GM12878 (cell line): ENCODE results near the gene UNKL. TPM values are rescaled to one million over a fixed set of nuclear protein-coding genes. Genes with fewer than 3 reads are reported as not detected.

Source experiments
- ATAC-seq: fragments of 200-7000 bp; cut with Tn5 transposase; 3 replicates; pipeline ENCODE4 v1.9.1; 2020; ENCODE audit warnings: mild to moderate bottlenecking, moderate library complexity
- BruUV-seq: library from RNA; stranded (reverse); fragments of 400-500 nt; replicated peaks from 2 replicates; lab custom pipeline; 2021; lab: Mats Ljungman, UMichigan
- CTCF ChIA-PET: fragments of 300-600 bp; sonication (Branson Sonifier 250); formaldehyde crosslinking; extraction: SDS; loops from one replicate; lab custom pipeline; 2021; ENCODE audit warnings: inconsistent platforms; lab: Yijun Ruan, JAX
- POLR2A ChIA-PET: fragments of 350-600 bp; formaldehyde crosslinking; extraction: SDS; loops from one replicate; lab custom pipeline; 2021; ENCODE audit warnings: inconsistent platforms; lab: Charles Lee
- RAD21 ChIA-PET: fragments of 300-600 bp; sonication (Branson Sonifier 250); formaldehyde crosslinking; loops from one replicate; lab custom pipeline; 2023; ENCODE audit warnings: antibody characterized with exemption; ENCODE audit not compliant: unreplicated experiment; lab: Charles Lee
- SMC1A ChIA-PET: fragments of 300-600 bp; sonication (Branson Sonifier 250); formaldehyde crosslinking; loops from one replicate; lab custom pipeline; 2023; ENCODE audit not compliant: unreplicated experiment, uncharacterized antibody; lab: Charles Lee
- DNase-seq: peaks from one replicate; pipeline ENCODE4 v3.0.0-alpha.2; 2011; ENCODE audit warnings: low read depth, low spot score
- FAIRE-seq: peaks from 3 replicates; lab custom pipeline; 2011; peaks lifted over from hg19 to GRCh38; lab: Jason Lieb, UNC
- H2AFZ ChIP-seq: 2 replicates; pipeline ENCODE4 v1.6.0; 2011; ENCODE audit warnings: low read depth, low read length, control low read depth; ENCODE audit not compliant: control insufficient read depth
- H3K27ac ChIP-seq: 2 replicates; pipeline ENCODE4 v1.5.1; 2011; ENCODE audit warnings: control low read depth; ENCODE audit not compliant: control insufficient read depth, insufficient read depth
- H3K27me3 ChIP-seq, 2 experiments: replicated peaks in 1 of 2; 2 replicates each; pipeline versions ENCODE4 v1.6.0 to v1.6.1; 2011; ENCODE audit warnings: low read length in 1 of 2; ENCODE audit not compliant: control insufficient read depth in 2 of 2, insufficient read depth in 2 of 2
- H3K36me3 ChIP-seq, 2 experiments: 2 replicates each; pipeline ENCODE4 v1.5.1; 2011; ENCODE audit warnings: low read length in 1 of 2; ENCODE audit not compliant: control insufficient read depth in 2 of 2, insufficient read depth in 2 of 2
- H3K4me1 ChIP-seq: 2 replicates; pipeline ENCODE4 v1.6.1; 2011; ENCODE audit warnings: mild to moderate bottlenecking, low read length, moderate library complexity, mixed read lengths; ENCODE audit not compliant: control insufficient read depth, insufficient read depth
- H3K4me2 ChIP-seq: 2 replicates; pipeline ENCODE4 v1.6.0; 2011; ENCODE audit warnings: control low read depth; ENCODE audit not compliant: control insufficient read depth, insufficient read depth
- H3K4me3 ChIP-seq: fragments of 200-600 bp; sonication (generic); 2 replicates; pipeline ENCODE4 v1.5.1; 2016
- H3K79me2 ChIP-seq: 2 replicates; pipeline ENCODE4 v1.6.0; 2011; ENCODE audit warnings: low read length; ENCODE audit not compliant: control insufficient read depth, insufficient read depth
- H3K9ac ChIP-seq: 2 replicates; pipeline ENCODE4 v1.8.0; 2011; ENCODE audit warnings: low read length, control low read depth, mixed read lengths; ENCODE audit not compliant: control insufficient read depth, insufficient read depth
- H3K9me3 ChIP-seq: replicated peaks from 3 replicates; pipeline ENCODE4 v1.5.1; 2011; ENCODE audit warnings: mild to moderate bottlenecking, low read length; ENCODE audit not compliant: control insufficient read depth, insufficient read depth
- H4K20me1 ChIP-seq: 2 replicates; pipeline ENCODE4 v1.6.0; 2011; ENCODE audit not compliant: control insufficient read depth, insufficient read depth
- BHLHE40 ChIP-seq, 2 experiments: fragments of 450-650 bp in 1 of 2; IDR thresholded peaks; 2 replicates each; pipeline ENCODE4 v1.6.1; 2011 to 2017; ENCODE audit warnings: low read depth in 2 of 2, borderline replicate concordance in 1 of 2, improper control_type of control experiment in 1 of 2, low read length in 1 of 2, mild to moderate bottlenecking in 1 of 2
- CREB1 ChIP-seq: IDR thresholded peaks from 2 replicates; pipeline ENCODE4 v1.6.1; 2012; ENCODE audit warnings: low read depth, mild to moderate bottlenecking, inconsistent platforms
- ETV6 ChIP-seq, 2 experiments: fragments of 450-650 bp in 1 of 2; IDR thresholded peaks in 1 of 2; conservative IDR thresholded peaks in 1 of 2; 2 replicates each; pipeline ENCODE4 v1.6.1; 2014; ENCODE audit warnings: antibody characterized with exemption in 1 of 2, borderline replicate concordance in 1 of 2, low read depth in 1 of 2, mild to moderate bottlenecking in 1 of 2, moderate library complexity in 1 of 2
- JUNB ChIP-seq: IDR thresholded peaks from 2 replicates; pipeline ENCODE4 v1.6.1; 2016; ENCODE audit warnings: antibody characterized with exemption, mild to moderate bottlenecking
- NFYB ChIP-seq: IDR thresholded peaks from 2 replicates; pipeline ENCODE4 v1.6.1; 2011; ENCODE audit warnings: low read depth, mild to moderate bottlenecking, low read length, improper control_type of control experiment, moderate library complexity; ENCODE audit not compliant: insufficient read depth
- PML ChIP-seq: IDR thresholded peaks from 2 replicates; pipeline ENCODE4 v1.6.1; 2012; ENCODE audit warnings: low read length, inconsistent platforms
- RB1 ChIP-seq: fragments of 450-650 bp; formaldehyde crosslinking; IDR thresholded peaks from 2 replicates; pipeline ENCODE4 v1.6.1; 2017; ENCODE audit warnings: mild to moderate bottlenecking, borderline replicate concordance
- RFX5 ChIP-seq: IDR thresholded peaks from 2 replicates; pipeline ENCODE4 v1.6.1; 2011; ENCODE audit warnings: low read depth, low read length, improper control_type of control experiment
- SIN3A ChIP-seq: IDR thresholded peaks from 2 replicates; pipeline ENCODE4 v1.6.1; 2012; ENCODE audit warnings: low read depth, low read length, improper control_type of control experiment
- TCF12 ChIP-seq: IDR thresholded peaks from 2 replicates; pipeline ENCODE4 v1.6.1; 2011; ENCODE audit warnings: low read depth, mild to moderate bottlenecking, low read length
- ZBTB4 ChIP-seq: fragments of 450-650 bp; formaldehyde crosslinking; IDR thresholded peaks from 2 replicates; pipeline ENCODE4 v1.4.0; 2022; ENCODE audit warnings: mild to moderate bottlenecking, moderate library complexity
- ZNF24 ChIP-seq: fragments of 450-650 bp; IDR thresholded peaks from 2 replicates; pipeline ENCODE4 v1.6.1; 2017; ENCODE audit warnings: antibody characterized with exemption, mild to moderate bottlenecking
- WGBS: methylation state at CpG from one replicate; pipeline ENCODE4 v1.1.6; 2016; ENCODE audit warnings: low lambda C conversion rate; ENCODE audit not compliant: insufficient replicate concordance, insufficient coverage; ENCODE audit errors: missing lambda C conversion rate; 5-methylcytosine and 5-hydroxymethylcytosine counted together
- in situ Hi-C: fragments of 300-500 bp; cut with MboI; formaldehyde crosslinking; loops from 9 replicates; pipeline ENCODE4 v1.14.3; 2018; ENCODE audit warnings: mixed read lengths
- intact Hi-C: fragments of 100-400 bp; cut with micrococcal nuclease; formaldehyde crosslinking; loops from one replicate; pipeline ENCODE4 v1.14.2; 2022; ENCODE audit not compliant: unreplicated experiment
- polyA plus RNA-seq, 11 experiments: library from polyadenylated mRNA; depleted of rRNA in 4 of 11; unstranded in 6 of 11; stranded (reverse) in 5 of 11; fragments of >200 nt; fragmentation: Nextera tagmentation in 4 of 11; fragmentation: Illumina TruSeq in 1 of 11; extraction: Ambion mirVana in 4 of 11; extraction: Trizol in 1 of 11; gene quantifications; 1 replicate in 1 of 11; 2 replicates in 10 of 11; pipeline versions ENCODE4 v1.2.1 to v1.2.3, GENCODE V29; 2011 to 2016; ENCODE audit warnings: inconsistent platforms in 2 of 11, missing spikeins in 2 of 11, low read depth in 1 of 11
- total RNA-seq, 4 experiments: library from RNA; depleted of rRNA in 3 of 4; stranded (reverse); fragments of >200 nt in 3 of 4; fragmentation: Illumina TruSeq in 1 of 4; extraction: Trizol in 1 of 4; gene quantifications; 2 replicates each; pipeline versions ENCODE4 v1.2.1 to v1.2.3, GENCODE V29; 2013 to 2021
- TF ChIP-seq, protein P1 (sequence below): IDR thresholded peaks from 2 replicates; pipeline ENCODE4 v1.6.1; 2011; ENCODE audit warnings: mild to moderate bottlenecking, low read depth, low read length, moderate library complexity; ENCODE audit not compliant: insufficient replicate concordance

UNKL gene
- total and polyA plus RNA-seq, 10 of the 15 experiments (the other 5 are each of a cell fraction or from before 2014, with no cell fraction given), result 0.40 to 21.6 (median 9.1) TPM

- no peak overlapping the region for H3K4me3 ChIP-seq
- H3K36me3 ChIP-seq, result no peaks in the 10 kb centered on the region
- 64% methylated on average over 22 of the region's 22 CpGs for WGBS
- FAIRE-seq, result no peak
- TF ChIP-seq RB1 (no peak), BHLHE40 (IDR thresholded peaks at IDR 0.05; ENCODE audit: borderline replicate concordance in 1 of 2, low read depth in 2 of 2, low read length in 1 of 2) (no peak), ZNF24 (no peak), CREB1 (no peak), ETV6 (conservative IDR thresholded peaks at IDR 0.05 in 1 of 2, IDR thresholded peaks at IDR 0.05 in 1 of 2; ENCODE audit: borderline replicate concordance in 1 of 2, low read depth in 1 of 2) (no peak), ZBTB4 (CRISPR knock-in tag) (no peak), NFYB (no peak), SIN3A (no peak), JUNB (no peak), TCF12 (no peak), RFX5 (no peak), PML (no peak)
- TF ChIP-seq, protein P1, sequence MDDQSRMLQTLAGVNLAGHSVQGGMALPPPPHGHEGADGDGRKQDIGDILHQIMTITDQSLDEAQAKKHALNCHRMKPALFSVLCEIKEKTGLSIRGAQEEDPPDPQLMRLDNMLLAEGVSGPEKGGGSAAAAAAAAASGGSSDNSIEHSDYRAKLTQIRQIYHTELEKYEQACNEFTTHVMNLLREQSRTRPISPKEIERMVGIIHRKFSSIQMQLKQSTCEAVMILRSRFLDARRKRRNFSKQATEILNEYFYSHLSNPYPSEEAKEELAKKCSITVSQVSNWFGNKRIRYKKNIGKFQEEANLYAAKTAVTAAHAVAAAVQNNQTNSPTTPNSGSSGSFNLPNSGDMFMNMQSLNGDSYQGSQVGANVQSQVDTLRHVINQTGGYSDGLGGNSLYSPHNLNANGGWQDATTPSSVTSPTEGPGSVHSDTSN, result no peak
- TF ChIP-seq, all 136 proteins: peak for 0
- POLR2A ChIA-PET, result no interaction called here
- SMC1A ChIA-PET, result no interaction called here
- no TSS peak for BruUV-seq
- CTCF ChIA-PET, result no interaction called here
- Histone ChIP-seq H3K27me3 (peaks cover 0 to 4% of the 10 kb centered on the region in 2 experiments; a peak in 3 of 4 replicates), H3K9me3 (no peaks in the 10 kb centered on the region), H3K4me1 (no peaks in the 10 kb centered on the region), H3K4me2 (no peak overlapping the region), H3K27ac (no peak overlapping the region), H3K9ac (no peak overlapping the region), H4K20me1 (no peaks in the 10 kb centered on the region), H3K79me2 (no peaks in the 10 kb centered on the region), H2AFZ (no peak overlapping the region)
- in situ Hi-C loops (no loop called here), intact Hi-C loops (no loop called here)
- RAD21 ChIA-PET, result no interaction called here
- DNase-seq (no peak), ATAC-seq (no peak)
Measured at GRCh38 chr16:1437606-1438005, 23.1 kb upstream of the UNKL start.
